CD4-positive, alpha-beta T cell (primary cell): ENCODE results near the gene SPOCK1. TPM values are rescaled to one million over a fixed set of nuclear protein-coding genes. Genes with fewer than 3 reads are reported as not detected.

Experiments
- ATAC-seq: fragments of 200-7000 bp; cut with Tn5 transposase; one replicate; pipeline ENCODE4 v1.10.0; 2022; ENCODE audit warnings: mild to moderate bottlenecking; ENCODE audit not compliant: poor library complexity
- CTCF ChIA-PET: fragments of 350-600 bp; sonication (Branson Sonifier 250); formaldehyde crosslinking; loops from one replicate; lab custom pipeline; 2021; ENCODE audit warnings: antibody characterized with exemption, inconsistent platforms; lab: Charles Lee
- POLR2A ChIA-PET: fragments of 350-600 bp; sonication (Branson Sonifier 250); formaldehyde crosslinking; loops from one replicate; lab custom pipeline; 2021; ENCODE audit warnings: antibody characterized with exemption, inconsistent platforms; lab: Charles Lee
- DNase-seq, 14 experiments: peaks; one replicate each; pipeline ENCODE4 v3.0.0-alpha.2; 2013 to 2020; ENCODE audit warnings: mixed read lengths in 2 of 14
- H3K27ac ChIP-seq, 2 donors: one replicate each; pipeline versions ENCODE4 v1.5.1 to v1.7.0; 2013; ENCODE audit warnings: low read length in 2 of 2, low read depth in 1 of 2, mild to moderate bottlenecking in 1 of 2
- H3K27me3 ChIP-seq, 2 experiments: 1 replicate in 1 of 2; 2 replicates in 1 of 2; pipeline versions ENCODE4 v1.6.1 to v1.7.0; 2013; ENCODE audit warnings: low read length in 2 of 2, control low read depth in 1 of 2, mild to moderate bottlenecking in 1 of 2, moderate library complexity in 1 of 2; ENCODE audit not compliant: insufficient read depth in 2 of 2, control insufficient read depth in 1 of 2
- H3K36me3 ChIP-seq: one replicate; pipeline ENCODE4 v1.6.1; 2013; ENCODE audit warnings: low read length, control low read depth; ENCODE audit not compliant: insufficient read depth
- H3K4me1 ChIP-seq: one replicate; pipeline ENCODE4 v1.6.1; 2013; ENCODE audit warnings: low read length, control low read depth; ENCODE audit not compliant: insufficient read depth
- H3K4me3 ChIP-seq: one replicate; pipeline ENCODE4 v1.5.1; 2013; ENCODE audit warnings: mild to moderate bottlenecking, low read length, moderate library complexity
- H3K9me3 ChIP-seq, 2 experiments: 1 replicate in 1 of 2; 2 replicates in 1 of 2; pipeline versions ENCODE4 v1.6.1 to v1.7.0; 2013; ENCODE audit warnings: low read length in 2 of 2, mild to moderate bottlenecking in 2 of 2, control low read depth in 1 of 2, moderate library complexity in 1 of 2; ENCODE audit not compliant: control insufficient read depth in 1 of 2, insufficient read depth in 1 of 2
- H3K27ac Mint-ChIP-seq: one replicate; pipeline ENCODE4 v1.8.0; 2020; ENCODE audit warnings: mixed read lengths
- H3K27me3 Mint-ChIP-seq: one replicate; pipeline ENCODE4 v1.8.0; 2021; ENCODE audit warnings: mixed read lengths
- H3K36me3 Mint-ChIP-seq: one replicate; pipeline ENCODE4 v1.8.0; 2021; ENCODE audit warnings: low read depth, mixed read lengths
- H3K4me1 Mint-ChIP-seq: one replicate; pipeline ENCODE4 v1.8.0; 2021; ENCODE audit warnings: low read depth, mixed read lengths
- H3K4me3 Mint-ChIP-seq: one replicate; pipeline ENCODE4 v1.8.0; 2020; ENCODE audit warnings: mild to moderate bottlenecking, mixed read lengths
- H3K9me3 Mint-ChIP-seq: one replicate; pipeline ENCODE4 v1.8.0; 2020; ENCODE audit warnings: mixed read lengths
- intact Hi-C, 2 experiments: fragments of 100-400 bp; cut with DNase I in 1 of 2; cut with micrococcal nuclease in 1 of 2; formaldehyde crosslinking; loops; one replicate each; pipeline versions ENCODE4 v1.15.1 to v1.9.0; 2023 to 2025; cut with DNase I, micrococcal nuclease
- total RNA-seq, 174 experiments: library from RNA in 2 of 174; stranded (reverse) in 2 of 174; gene quantifications; one replicate each; pipeline ENCODE4 v1.2.3 and lab custom pipeline; 2021 to 2026
- TF ChIP-seq, protein P1 (sequence below): fragments of 200-600 bp; IDR thresholded peaks from one replicate; pipeline ENCODE4 v1.8.0; 2022; ENCODE audit warnings: antibody characterized with exemption, mild to moderate bottlenecking

The SPOCK1 gene
- total RNA-seq, 2 experiments from 2014 or later = not detected

DNA sequence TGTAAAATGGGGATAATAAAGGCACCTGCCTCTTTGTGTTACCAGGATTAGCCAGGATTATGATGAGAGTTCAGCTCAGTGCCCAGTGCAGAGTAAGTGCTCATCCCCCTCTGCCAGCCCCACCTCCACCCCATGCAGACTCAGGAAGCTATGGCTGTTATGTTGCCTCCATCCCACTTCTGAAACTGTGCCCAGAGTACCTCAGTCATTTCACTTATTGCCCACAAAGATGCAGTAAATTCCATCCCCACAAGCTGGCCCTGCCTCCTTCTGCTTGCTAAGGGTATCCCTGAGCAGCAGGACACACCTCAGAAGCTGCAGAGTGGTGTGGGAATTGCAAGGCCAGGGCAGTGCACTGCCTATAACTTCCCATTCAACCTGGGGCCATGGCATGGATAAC, 415.1 kb downstream of the SPOCK1 start:
- ChIA-PET CTCF (no interaction called here), POLR2A (no interaction called here)
- H3K4me3 ChIP-seq = no peak overlapping the region
- no peak for DNase-seq
- TF ChIP-seq, protein P1, sequence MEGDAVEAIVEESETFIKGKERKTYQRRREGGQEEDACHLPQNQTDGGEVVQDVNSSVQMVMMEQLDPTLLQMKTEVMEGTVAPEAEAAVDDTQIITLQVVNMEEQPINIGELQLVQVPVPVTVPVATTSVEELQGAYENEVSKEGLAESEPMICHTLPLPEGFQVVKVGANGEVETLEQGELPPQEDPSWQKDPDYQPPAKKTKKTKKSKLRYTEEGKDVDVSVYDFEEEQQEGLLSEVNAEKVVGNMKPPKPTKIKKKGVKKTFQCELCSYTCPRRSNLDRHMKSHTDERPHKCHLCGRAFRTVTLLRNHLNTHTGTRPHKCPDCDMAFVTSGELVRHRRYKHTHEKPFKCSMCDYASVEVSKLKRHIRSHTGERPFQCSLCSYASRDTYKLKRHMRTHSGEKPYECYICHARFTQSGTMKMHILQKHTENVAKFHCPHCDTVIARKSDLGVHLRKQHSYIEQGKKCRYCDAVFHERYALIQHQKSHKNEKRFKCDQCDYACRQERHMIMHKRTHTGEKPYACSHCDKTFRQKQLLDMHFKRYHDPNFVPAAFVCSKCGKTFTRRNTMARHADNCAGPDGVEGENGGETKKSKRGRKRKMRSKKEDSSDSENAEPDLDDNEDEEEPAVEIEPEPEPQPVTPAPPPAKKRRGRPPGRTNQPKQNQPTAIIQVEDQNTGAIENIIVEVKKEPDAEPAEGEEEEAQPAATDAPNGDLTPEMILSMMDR = no peak
- H3K27ac Mint-ChIP-seq = no peak overlapping the region
- no peak for ATAC-seq
- intact Hi-C loops = no loop called here
- peaks cover 0 to 3% of the 10 kb centered on the region in 2 experiments for H3K9me3 ChIP-seq
- H3K27me3 Mint-ChIP-seq = peaks cover 10% of the 10 kb centered on the region
- H3K36me3 Mint-ChIP-seq = no peaks in the 10 kb centered on the region
- no peak overlapping the region for H3K4me3 Mint-ChIP-seq
- no peaks in the 10 kb centered on the region for H3K4me1 ChIP-seq
- no peaks in the 10 kb centered on the region for H3K4me1 Mint-ChIP-seq
- H3K27me3 ChIP-seq = no peaks in the 10 kb centered on the region
- no peaks in the 10 kb centered on the region for H3K36me3 ChIP-seq
- no peaks in the 10 kb centered on the region for H3K9me3 Mint-ChIP-seq
- H3K27ac ChIP-seq = no peak overlapping the region

DNA sequence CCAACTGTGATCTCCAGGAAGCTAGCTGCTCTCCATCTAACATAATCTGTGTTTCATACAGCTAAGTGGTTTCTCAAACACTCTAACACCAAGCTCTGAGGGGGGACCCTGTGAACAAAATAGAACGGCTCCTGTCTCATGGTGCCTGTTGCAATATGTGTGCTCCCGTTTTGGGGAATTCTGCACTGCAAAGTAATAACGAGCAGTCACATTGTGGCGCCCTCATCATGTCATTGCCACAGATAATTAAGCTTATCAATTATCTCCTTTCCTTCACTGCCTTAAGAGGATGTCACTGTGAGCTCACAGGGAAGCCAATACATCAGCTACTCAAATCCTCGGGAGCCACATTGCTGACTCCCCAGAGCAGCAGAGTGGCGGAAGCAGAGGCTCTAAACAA, 416.2 kb downstream of the SPOCK1 start:
- TF ChIP-seq, protein P1 = no peak
- DNase-seq = no peak
- Mint-ChIP-seq H3K36me3 (no peaks in the 10 kb centered on the region), H3K4me1 (no peaks in the 10 kb centered on the region), H3K27ac (no peak overlapping the region), H3K9me3 (no peaks in the 10 kb centered on the region), H3K27me3 (peaks cover 15% of the 10 kb centered on the region), H3K4me3 (no peak overlapping the region)
- intact Hi-C loops = no loop called here
- H3K4me1 ChIP-seq = no peaks in the 10 kb centered on the region
- no peak for ATAC-seq
- no peaks in the 10 kb centered on the region for H3K27me3 ChIP-seq
- POLR2A ChIA-PET = no interaction called here
- CTCF ChIA-PET = no interaction called here
- H3K27ac ChIP-seq = no peak overlapping the region
- H3K4me3 ChIP-seq = no peak overlapping the region
- H3K36me3 ChIP-seq = no peaks in the 10 kb centered on the region
- H3K9me3 ChIP-seq = peaks cover 0 to 3% of the 10 kb centered on the region in 2 experiments

DNA sequence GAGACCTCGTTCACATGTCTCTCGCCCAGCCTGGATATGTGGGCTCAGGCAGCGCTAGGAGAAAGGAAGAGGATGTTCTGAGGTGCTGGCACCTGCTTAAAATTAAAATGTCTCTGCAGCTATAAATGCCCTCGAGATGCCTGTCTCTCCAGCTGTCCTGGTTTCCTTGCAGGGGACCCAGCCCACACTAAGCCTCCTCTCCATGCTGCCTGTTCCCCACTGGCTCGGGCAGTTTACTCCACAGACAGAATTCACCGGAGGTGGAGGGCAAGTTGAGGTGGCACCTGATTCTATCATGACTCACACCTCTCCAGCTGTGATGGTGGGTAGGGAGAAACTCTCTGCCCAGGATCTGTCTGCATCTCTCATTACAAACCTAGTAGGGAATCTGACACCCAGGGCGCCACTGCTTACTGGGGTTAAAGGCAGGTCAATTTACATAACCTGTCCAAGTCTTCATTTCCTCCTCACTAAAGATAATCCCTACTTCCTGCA, 420.9 kb downstream of the SPOCK1 start:
- Mint-ChIP-seq H3K27ac (no peak overlapping the region), H3K36me3 (no peaks in the 10 kb centered on the region), H3K4me3 (no peak overlapping the region), H3K4me1 (no peaks in the 10 kb centered on the region), H3K27me3 (peaks cover 15% of the 10 kb centered on the region), H3K9me3 (no peaks in the 10 kb centered on the region)
- no peaks in the 10 kb centered on the region for H3K27me3 ChIP-seq
- H3K27ac ChIP-seq = no peak overlapping the region
- intact Hi-C loops = no loop called here
- CTCF ChIA-PET = no interaction called here
- H3K4me3 ChIP-seq = no peak overlapping the region
- H3K9me3 ChIP-seq = peaks cover 0 to 8% of the 10 kb centered on the region in 2 experiments
- TF ChIP-seq, protein P1 = no peak
- no peaks in the 10 kb centered on the region for H3K36me3 ChIP-seq
- ATAC-seq (no peak), DNase-seq (no peak)
- H3K4me1 ChIP-seq = no peaks in the 10 kb centered on the region
- POLR2A ChIA-PET = no interaction called here
